NCI-H2107 treated with DMSO at 0.1 percent for 48 hours (cell line): ENCODE data around the gene FMO2.

ENCODE experiments used
- DNase-seq: peaks from one replicate; lab custom pipeline; 2025; ENCODE audit not compliant: unreplicated experiment; lab: John Stamatoyannopoulos, UW

FMO2 gene, protein sequence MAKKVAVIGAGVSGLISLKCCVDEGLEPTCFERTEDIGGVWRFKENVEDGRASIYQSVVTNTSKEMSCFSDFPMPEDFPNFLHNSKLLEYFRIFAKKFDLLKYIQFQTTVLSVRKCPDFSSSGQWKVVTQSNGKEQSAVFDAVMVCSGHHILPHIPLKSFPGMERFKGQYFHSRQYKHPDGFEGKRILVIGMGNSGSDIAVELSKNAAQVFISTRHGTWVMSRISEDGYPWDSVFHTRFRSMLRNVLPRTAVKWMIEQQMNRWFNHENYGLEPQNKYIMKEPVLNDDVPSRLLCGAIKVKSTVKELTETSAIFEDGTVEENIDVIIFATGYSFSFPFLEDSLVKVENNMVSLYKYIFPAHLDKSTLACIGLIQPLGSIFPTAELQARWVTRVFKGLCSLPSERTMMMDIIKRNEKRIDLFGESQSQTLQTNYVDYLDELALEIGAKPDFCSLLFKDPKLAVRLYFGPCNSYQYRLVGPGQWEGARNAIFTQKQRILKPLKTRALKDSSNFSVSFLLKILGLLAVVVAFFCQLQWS

DNA sequence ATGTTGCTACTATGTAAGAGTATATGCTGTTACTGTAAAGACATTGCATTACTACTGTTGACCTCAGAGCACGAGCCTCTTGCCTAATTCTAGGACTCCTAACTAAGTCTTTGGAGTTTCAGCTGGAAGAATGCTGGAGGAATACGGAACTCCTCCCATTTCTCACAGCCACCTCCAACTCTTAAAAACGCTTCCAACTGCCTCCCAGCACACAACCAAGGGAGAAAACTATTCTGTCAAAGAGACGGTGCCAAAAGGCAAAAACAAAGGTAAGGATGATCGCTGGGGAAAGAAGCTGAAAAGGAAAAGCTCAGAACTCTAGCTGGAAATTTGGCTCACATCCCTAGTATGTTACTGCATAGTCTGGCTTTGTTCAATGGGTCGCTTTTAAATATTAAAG lies at the start of gene FMO2:
TSS of gene FMO2 (plus strand) at position 210 of the 400 bp plus-strand sequence. CDS start 414 bp downstream, outside the sequence.
- no peak for DNase-seq

DNA sequence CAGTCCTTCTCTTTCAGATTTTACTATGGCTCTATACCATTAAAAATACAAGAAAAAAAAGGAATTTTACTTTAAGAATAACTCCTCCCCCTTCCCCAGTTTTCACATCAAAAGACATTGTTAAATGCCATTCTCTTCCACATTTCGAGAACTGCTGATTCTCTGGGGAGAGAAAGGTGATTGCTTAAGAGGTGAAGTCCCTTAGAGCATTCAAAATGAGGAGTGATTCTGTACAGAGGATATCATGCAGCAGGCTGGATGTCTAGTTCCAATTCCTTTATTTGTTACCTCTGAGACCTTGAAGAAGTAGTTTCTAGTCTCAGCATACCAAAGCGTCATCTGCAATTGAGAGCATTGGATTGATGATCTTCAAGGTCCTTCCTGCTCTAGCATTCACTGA lies 47.5 kb upstream of the FMO2 start:
- DNase-seq: peak; percentile 91

DNA sequence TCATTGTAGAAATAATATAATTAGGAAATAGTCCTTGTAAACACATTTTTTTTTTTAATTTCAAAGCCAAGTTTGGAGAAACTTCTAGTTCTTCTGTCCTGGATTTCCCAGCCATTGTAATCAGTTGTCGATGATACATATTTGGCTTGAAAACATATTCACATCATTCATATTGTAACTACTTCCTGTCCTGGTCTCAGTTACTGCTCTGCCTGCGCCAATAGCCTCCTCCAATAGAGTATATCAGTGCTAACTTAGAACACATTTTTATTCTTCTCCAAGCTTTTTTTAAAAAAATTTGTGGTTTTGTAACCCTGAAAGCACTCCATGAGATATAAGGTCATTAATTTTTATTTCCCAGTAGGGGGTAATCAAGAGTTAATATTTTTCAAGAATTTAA lies 46.1 kb upstream of the FMO2 start:
- DNase-seq: no peak

DNA sequence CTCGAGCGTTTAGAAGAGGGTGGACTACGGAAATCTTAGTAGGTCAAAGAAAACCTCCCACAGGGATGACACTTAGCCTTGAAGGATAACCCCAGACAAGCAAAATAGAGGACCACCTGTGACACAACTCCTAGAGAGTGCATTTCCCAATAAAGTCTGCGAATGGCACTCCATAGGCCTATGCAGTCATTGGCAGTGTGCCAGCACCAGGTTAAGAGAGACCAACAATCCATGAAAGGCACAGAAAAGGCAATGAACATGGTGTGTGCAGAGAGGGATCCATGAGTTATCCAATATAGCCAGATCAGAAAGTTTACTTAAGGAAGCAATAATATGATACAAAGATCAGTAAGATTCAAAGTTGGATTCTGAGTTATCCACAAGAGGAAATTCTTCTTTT lies 45.2 kb upstream of the FMO2 start:
- no peak for DNase-seq

DNA sequence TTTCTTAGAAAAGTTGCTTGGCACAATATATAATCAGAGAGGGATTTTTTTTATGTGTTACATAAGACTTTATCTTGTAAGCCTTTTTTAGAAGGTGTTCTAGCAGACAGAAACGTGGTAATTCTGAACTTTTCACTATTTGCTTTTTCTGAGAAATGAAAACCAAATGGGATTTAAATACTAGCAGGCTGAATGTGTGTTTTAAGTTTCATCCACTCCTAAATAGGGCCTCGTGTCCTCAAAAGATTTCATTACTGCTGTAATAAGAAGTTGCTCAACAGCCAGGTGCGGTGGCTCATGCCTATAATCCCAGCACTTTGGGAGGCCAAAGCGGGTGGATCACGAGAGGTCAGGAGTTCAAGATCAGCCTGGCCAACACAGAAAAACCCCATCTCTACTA lies 44.7 kb upstream of the FMO2 start:
- DNase-seq: no peak

DNA sequence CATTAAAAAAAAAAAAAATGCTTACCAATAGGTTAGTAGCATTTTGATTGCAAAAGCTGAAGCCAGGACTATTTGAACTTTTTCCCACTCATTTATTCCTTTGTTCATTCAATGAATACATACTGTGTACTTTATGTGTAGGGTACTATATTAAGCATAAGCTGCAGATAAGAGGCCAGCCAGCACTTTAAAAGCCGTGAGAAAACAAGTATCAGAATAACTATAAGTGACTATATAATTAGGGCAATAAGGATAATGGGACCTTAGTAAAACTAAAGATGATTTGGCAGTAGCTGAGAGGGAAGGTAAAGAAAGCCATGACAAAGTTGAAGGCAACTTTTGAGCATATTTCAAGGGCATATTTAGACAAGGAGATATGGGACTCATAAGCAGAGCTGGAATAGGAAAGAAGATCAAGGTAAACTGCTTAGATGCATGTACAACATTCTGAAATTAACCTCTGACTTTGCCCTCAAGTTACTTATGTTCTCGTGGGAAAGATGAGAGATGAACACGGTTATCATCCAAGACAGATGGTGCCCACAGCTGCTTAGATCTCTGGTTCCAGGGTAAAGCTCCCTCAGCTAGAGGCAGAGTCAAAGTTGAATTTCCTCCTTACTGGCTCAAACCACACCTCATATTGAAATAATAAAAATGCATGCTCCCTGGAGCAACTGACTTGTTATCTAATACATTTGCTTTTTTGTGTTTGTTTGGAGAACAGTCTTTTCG lies 44.0 kb upstream of the FMO2 start:
- peak; percentile 69 for DNase-seq

DNA sequence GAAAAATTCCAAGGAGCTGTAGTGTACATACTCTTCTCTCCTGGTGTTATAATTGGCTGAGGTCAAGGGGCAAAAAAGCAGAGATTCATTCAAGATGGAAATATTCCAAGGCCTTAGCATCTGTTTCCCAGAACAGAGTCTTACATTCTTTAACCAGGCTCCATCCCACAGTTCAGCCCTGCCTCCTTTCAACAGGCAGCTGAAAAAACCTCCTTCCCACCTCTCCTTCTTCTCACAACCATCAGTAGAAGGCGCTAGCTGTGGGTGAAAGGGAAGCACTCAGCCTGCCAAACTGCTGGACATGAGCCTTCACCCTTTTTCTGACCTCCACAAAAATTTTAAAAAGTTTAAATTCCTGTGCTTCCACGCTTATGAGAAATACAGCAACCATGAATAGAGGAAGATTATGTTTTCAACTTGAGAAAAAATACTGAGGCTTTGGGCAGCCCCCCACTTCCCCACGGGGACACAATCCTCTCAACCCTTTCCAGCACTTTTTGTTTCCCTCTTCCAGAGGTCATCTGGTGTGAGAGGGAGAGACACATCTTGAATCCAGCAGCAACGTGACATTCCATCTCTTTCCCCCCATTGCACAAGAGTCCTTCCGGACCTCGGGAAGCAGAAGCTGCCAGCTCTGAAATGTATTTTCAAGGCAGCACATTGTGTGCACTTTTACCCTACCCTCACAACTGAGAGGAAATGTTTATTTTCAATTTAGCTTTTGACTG lies 43.2 kb upstream of the FMO2 start:
- DNase-seq: peak; percentile 45

DNA sequence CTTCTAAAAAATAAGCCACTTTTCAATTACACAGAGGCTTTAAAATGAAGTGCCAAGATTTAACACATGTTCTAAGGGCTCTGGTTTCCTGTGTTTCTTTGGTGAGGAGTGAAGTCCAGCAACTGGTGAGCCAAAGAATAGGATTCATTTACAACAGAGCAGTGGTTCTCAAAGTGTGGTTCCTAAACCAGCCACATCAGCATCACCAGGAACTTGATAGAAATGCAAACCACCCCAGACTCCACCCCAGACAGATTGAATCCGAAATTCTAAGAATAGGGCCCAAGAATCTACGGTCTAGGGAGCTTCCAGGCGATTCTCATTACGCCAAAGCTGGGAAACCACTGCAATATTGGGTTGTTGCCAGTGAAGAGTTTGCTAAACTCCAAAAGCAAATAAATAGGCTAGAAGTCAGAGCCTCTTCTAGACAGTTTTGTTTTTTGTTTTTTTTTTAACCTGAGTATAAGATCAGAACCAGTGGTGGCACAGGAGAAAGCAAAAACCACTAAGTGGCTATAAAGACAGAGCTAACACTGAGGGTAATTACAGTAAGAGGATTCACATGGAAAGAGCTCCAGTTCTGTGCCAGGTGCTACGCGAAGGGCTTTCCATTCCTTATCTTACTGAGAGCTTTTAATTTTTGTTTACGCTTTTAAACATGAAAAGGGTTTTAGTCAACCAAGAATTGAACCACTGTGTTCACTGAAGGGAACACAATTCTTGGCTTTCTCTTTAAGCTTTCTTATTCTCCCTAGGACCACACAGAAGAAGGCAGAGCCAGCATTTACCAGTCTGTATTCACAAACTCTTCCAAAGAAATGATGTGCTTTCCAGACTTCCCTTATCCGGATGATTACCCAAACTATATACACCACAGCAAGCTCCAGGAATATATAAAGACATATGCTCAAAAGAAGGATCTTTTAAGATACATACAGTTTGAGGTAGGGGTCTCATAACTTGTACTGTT lies 42.4 kb upstream of the FMO2 start:
- peak; percentile 100 for DNase-seq

DNA sequence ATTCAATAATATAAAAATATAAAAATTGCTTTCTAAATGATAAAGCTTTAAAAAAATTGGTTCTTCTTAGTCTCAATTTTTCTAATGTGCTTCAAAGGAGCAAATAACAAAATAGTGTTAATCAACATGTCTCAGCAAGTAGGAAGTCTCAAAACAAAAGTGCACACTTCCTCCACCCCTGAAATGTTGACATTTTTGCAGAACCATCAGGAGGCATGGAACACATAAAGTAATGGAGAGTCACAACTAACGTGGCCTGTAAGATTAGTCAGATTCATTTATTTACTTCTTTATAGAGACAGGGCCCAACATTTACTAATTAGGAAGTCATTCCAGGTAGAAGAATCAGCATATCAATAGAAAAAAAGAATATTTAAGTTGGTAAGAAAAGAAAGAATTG lies 34.9 kb upstream of the FMO2 start:
- DNase-seq: no peak

DNA sequence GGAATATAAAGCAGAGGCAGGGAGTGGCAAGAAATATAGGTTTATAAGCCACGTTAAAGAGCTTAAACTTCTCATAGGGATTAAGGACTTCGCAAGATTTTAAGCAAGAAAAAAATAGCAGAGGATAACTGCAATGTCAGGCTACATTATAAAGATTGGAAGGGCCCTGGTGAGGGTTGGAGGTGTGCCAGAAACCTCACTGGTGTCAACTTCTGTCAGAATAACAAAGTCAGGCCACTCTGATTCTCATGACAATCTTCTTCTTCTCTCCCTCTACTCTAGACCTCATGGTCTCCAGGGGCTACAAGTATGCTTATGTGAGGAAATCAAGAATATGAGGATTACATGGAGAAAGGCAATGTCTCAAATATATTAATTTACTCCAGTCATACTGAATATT lies 32.6 kb upstream of the FMO2 start:
- peak; percentile 20 for DNase-seq

DNA sequence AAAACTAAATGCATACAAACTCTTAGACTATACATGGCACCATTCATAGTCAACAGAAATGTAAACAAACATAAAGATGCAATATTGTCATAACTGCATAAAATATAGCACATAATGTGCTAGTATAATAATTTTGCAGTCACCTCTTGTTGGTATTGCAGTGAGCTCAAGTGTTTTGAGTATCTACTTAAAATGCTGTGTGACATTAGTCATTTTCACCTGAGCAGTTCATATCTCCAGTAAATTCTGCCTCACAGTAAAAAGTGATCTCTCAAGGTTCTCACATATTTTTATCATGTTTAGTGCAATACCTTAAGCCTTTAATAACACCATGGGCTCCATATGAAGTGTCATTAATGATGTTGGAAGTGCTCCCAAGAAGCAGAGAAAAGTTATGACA lies 29.6 kb upstream of the FMO2 start:
- no peak for DNase-seq

DNA sequence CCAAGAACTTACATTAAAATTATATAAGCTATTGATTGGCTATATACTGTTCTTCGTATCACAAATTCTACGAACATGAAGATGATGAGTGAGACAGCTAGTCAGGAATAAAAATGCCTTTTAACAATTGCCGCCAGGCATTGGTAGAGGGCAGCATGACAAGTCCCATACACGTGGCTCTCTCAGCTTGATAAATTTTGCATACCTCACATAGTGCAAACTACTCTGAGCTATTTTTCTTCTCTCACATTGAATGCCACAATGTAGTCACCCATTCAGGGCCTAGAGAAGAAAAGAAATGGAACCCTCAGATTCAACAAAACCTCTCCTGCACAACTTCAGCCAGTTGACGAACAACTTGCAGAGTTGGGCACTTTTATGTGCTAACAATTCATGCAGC lies 27.0 kb upstream of the FMO2 start:
- no peak for DNase-seq

DNA sequence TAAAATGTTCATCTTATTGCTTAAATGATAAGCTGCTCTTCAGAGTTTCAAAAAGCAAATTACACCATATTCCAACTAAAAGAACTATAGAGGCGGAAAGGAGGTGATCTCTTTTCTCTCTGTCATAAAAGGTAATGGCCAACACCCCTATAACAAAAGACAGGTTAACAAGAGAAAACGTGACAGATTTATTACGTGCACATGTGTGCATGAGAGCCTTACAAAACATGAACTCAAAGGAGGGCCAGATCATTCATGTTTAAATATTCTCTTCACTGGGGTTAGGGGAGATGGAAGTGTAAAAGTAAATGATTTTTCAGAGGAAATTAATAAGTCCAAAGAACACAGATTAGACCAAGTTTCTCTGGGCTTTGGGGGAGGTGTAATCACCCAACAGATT lies 26.5 kb upstream of the FMO2 start:
- DNase-seq: no peak

DNA sequence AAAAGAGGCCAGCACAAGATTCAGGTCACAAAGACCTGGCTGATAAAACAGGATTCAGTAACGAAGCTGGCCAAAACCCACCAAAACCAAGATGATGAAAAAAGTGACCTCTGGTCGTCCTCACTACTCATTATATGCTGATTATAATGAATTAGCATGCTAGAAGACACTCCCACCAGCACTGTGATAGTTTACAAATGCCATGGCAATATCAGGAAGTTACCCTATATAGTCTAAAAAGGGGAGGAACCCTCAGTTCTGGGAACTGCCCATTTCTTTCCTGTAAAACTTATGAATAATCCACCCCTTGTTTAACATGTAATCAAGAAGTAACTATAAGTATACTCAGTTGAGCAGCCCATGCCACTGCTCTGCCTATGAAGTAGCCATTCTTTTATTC lies 26.0 kb upstream of the FMO2 start:
- no peak for DNase-seq

DNA sequence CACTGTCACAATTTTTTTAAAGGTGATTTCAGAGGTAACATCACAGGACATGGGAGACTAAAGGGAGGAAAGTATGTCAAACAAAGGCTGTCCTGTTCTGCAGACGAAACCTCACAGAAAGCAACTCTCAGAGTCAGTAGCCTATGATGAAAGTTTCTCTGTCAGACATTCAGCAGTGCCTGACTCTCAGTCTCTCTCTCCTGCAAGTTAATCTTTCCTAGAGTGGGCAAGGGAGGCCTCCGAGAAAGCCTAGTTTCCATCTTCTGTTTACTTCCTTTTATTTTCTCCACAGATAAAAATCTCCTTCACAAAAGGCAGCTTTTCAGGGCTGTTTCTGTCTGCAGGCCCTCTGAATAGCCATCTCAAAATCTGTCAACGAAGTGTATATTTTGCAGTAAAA lies 24.9 kb upstream of the FMO2 start:
- DNase-seq: no peak

DNA sequence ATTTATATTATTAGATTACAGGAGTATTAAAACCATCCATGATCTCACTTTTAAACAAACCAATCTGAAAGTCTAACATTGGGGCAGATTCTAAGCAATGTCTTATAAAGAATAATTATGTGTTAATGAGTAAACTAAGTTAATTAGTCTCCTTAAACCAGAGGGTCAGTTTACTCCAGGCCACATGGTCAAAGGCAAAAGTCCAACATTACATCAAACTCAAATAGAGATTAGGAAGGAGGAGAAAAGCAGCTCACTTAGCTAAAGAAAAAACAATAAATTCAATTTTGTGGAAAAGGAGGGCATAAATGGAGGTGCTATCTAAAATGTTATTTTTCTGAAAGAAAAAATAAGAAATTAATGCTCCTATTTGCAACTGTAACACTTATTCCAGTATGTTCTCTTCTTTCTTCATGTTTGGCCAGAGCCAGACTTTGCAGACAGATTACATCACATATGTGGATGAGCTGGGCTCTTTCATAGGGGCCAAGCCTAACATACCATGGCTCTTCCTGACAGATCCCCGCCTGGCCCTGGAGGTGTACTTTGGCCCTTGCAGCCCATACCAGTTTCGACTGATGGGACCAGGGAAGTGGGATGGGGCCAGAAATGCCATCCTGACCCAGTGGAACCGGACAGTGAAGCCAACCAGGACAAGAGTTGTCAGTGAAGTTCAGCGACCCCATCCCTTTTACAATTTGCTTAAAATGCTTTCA lies 24.3 kb upstream of the FMO2 start:
- DNase-seq: no peak

DNA sequence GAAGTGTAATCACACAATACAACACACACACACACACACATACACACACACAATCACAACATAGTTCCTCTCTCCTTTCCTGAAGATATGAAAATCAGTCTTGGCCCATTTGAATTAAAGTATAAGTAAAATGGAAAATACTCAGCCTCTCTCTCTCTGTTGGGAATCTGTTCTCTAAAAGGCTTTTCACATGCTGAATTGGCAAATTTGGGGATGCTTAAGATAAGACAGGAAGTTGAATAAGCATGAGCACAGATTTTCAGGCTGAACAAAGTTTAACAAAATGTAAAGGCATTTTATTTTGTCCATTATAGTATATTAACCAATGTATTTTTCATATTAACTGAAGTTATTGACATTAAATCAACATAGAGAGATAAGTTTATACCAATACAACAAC lies 23.7 kb upstream of the FMO2 start:
- no peak for DNase-seq

DNA sequence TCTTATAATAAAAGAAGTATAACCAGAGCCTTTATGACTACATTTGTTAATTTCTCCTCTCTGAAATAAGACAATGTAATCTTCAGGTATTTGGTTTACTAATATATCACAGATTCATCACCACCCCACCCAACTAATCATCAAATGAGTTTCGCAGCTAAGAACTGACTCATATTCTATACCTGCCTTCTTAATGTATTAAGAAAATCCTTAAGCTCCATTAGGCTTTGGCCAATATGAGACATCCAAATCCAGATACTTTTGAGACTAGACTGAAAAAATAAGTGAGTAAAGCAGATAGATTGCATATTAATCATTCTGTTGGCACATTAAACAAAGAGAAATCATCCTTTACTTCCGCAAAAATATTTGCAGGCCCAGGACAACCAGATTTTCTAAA lies 18.7 kb upstream of the FMO2 start:
- no peak for DNase-seq

DNA sequence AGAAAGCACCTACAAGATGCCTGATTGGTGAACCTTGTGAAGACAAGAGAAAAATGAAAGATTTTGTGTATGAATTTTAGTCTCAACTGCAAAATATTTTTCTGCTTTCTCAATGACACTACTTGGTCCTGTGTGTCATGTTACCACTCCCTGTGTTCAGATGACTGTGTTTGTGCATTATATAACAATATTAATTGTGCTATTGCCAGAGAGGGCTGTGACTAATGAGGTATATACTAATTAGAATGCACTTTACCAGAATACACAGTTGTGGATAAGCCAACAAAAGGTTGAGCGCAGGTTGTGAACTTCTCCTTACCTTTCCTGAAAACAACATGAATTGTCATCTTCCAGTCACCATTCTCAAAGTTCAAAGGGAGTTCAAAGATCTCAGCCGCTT lies 17.3 kb upstream of the FMO2 start:
- no peak for DNase-seq

DNA sequence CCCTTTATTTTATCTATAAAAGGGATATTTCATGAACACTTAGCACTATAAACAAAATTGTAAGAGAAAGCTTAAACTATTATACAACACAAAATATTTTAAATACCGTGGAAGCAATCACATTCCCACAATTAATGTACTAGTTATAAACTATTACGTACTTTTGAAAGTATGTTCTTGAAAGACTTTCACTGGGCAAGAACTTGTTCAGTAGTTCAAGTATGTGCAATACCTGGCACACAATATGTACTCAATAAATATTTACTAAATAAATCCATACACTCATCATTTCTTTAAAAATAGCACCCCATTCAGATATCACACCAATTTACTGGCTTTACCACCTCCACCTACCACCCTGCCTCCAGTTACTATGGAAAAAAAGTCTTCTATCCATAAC lies 12.6 kb upstream of the FMO2 start:
- DNase-seq: no peak
